Astrocyte of the spinal cord (primary cell): ENCODE measurements around the gene ETV7.
"Not testable (repeated sequence)": the region's sequence is repeated elsewhere in the genome, so short reads cannot be mapped to it uniquely, and the experiment has no call there.

Experiments used
- DNase-seq: peaks from one replicate; pipeline ENCODE4 v3.0.0; 2011; ENCODE audit warnings: low read depth, low spot score
- H3K4me3 ChIP-seq: 2 replicates; pipeline ENCODE4 v1.5.1; 2011; ENCODE audit warnings: low read depth, mild to moderate bottlenecking, low read length, moderate library complexity
- in situ Hi-C: cut with HindIII; loops from 2 replicates; pipeline ENCODE4 v1.10.0; 2017; ENCODE audit warnings: low sequenced_read_pairs
- TF ChIP-seq, protein P1 (sequence below): IDR thresholded peaks from 2 replicates; pipeline ENCODE4 v1.5.1; 2012; ENCODE audit warnings: low read depth, mild to moderate bottlenecking, low read length, inconsistent platforms

ETV7 gene

DNA sequence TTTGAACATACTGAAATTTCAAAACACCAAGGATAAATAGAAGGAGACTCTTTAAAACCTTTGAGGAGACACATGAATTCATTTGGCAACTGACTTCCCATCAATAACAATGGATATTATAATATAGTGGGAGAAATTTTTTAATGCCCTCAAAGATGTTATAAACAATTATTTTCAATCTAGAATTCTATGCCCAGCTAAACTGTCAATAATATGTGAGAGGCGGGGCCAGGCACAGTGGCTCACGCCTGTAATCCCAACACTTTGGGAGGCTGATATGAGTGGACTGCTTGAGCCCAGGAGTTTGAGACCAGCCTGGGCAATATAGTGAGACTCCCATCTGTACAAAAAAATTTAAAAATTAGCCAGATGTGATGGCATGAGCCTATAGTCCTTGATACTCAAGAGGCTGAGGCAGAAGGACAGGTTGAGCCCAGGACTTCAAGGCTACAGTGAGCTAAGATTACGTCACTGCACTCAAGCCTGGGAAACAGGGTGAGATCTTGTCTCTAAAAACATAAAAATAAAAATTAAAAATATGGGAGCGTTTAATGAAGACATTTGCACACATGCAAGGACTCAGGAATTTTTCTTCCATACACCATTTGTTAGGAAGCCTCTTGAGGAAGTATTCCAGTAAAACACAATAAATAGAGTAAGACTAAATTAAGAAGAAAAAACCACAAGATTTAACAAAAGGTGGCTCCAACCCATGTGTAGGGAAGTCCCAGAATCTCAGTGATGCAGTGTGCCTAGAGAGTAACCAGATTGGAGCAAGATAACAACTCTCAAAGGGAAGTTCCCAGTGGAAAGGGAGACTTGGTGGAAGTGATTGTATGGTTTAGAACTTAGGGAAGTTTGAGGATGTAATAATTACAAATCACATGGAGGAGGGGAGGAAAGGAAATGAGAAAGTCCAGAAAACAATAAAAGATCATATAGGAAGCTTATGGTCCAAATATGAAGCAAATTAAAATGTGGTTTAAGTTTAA is 26.3 kb upstream of the ETV7 start:
- no peak overlapping the region for H3K4me3 ChIP-seq
- no peak for DNase-seq
- TF ChIP-seq, protein P1, sequence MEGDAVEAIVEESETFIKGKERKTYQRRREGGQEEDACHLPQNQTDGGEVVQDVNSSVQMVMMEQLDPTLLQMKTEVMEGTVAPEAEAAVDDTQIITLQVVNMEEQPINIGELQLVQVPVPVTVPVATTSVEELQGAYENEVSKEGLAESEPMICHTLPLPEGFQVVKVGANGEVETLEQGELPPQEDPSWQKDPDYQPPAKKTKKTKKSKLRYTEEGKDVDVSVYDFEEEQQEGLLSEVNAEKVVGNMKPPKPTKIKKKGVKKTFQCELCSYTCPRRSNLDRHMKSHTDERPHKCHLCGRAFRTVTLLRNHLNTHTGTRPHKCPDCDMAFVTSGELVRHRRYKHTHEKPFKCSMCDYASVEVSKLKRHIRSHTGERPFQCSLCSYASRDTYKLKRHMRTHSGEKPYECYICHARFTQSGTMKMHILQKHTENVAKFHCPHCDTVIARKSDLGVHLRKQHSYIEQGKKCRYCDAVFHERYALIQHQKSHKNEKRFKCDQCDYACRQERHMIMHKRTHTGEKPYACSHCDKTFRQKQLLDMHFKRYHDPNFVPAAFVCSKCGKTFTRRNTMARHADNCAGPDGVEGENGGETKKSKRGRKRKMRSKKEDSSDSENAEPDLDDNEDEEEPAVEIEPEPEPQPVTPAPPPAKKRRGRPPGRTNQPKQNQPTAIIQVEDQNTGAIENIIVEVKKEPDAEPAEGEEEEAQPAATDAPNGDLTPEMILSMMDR = no peak
- in situ Hi-C loops = no loop called here

DNA sequence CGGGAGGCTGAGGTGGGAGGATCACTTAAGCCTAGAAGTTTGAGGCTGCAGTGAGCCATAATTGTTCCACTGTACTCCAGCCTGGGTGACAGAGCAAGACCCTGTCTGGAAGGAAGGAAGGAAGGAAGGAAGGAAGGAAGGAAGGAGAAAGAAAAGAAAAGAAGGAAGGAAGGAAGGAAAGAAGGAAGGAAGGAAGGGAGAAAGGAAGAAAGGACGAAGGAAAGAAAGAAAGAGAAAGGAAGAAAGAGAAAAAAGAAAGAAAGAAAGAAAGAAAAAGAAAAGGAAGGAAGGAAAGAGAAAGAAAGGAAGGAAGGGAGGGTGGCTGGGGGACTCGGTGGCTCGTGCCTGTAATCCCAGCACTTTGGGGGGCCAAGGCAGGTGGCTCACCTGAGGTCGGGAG is 22.2 kb upstream of the ETV7 start:
- DNase-seq, H3K4me3 ChIP-seq, in situ Hi-C loops: not testable (repeated sequence)

DNA sequence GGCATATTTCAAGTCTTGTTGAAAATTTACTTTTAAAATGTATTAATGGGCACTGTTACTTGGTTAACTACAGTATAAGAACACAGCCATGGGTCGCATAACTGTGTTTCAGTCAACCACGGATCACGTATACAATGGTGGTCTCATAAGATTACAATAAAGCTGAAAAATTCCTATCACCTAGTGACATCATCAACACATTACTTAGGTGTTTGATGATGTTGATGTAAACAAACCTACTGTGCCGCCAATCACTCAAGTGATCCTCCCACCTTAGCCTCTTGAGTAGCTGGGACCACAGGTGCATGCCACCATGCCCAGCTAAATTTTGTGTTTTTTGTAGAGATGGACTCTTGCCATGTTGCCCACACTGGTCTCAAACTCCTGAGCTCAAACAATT is 16.7 kb upstream of the ETV7 start:
- H3K4me3 ChIP-seq = no peak overlapping the region
- no peak for DNase-seq
- TF ChIP-seq, protein P1 = no peak
- in situ Hi-C loops = no loop called here

DNA sequence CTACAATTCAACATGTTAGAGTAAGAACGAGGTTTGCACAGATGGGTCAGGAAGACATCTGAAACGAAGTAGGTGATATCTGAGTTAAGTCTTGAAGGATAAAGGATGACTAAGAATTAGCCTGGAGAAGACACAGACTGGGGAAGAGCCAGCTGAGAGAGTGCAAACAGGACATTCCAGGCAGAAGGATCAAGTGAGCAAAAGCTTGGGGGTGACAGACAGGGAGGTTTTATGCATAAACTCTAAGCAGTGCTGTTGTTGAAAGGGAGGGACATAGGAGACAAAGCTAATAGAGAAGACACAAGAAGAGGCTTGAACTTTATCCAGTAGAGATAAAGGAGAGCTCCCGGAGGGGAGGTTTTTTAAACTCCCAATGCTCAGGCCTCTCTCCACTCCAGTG is 15.0 kb upstream of the ETV7 start:
- TF ChIP-seq, protein P1 = no peak
- in situ Hi-C loops = no loop called here
- no peak for DNase-seq
- H3K4me3 ChIP-seq = no peak overlapping the region

- TF ChIP-seq, protein P1 = no peak
- no peak for DNase-seq
- H3K4me3 ChIP-seq = no peak overlapping the region
- in situ Hi-C loops = no loop called here
Measured at GRCh38 chr6:36399970-36400369, 12.5 kb upstream of the ETV7 start.

GRCh38 chr6:36392621-36393020 is 5.2 kb upstream of the ETV7 start:
- TF ChIP-seq, protein P1 = no peak
- no peak overlapping the region for H3K4me3 ChIP-seq
- in situ Hi-C loops = no loop called here
- no peak for DNase-seq

- in situ Hi-C loops = no loop called here
- TF ChIP-seq, protein P1 = no peak
Measured at GRCh38 chr6:36389353-36389752, 1.9 kb upstream of the ETV7 start.

More at GRCh38 chr6:36389353-36389752, 1.9 kb upstream of the ETV7 start:
- H3K4me3 ChIP-seq = no peak overlapping the region
- DNase-seq = no peak
